Activated naive CD4-positive, alpha-beta T cell treated with anti-CD3 and anti-CD28 coated beads, Interleukin-2, amount 50 U/mL, for 16 hours (primary cell): ENCODE results near the gene C1QB.
"Not testable (repeated sequence)": the region's sequence is repeated elsewhere in the genome, so short reads cannot be mapped to it uniquely, and the experiment has no call there.

Experiments used
- DNase-seq: peaks from one replicate; pipeline ENCODE4 v3.0.0-alpha.2; 2020

Gene C1QB

DNA sequence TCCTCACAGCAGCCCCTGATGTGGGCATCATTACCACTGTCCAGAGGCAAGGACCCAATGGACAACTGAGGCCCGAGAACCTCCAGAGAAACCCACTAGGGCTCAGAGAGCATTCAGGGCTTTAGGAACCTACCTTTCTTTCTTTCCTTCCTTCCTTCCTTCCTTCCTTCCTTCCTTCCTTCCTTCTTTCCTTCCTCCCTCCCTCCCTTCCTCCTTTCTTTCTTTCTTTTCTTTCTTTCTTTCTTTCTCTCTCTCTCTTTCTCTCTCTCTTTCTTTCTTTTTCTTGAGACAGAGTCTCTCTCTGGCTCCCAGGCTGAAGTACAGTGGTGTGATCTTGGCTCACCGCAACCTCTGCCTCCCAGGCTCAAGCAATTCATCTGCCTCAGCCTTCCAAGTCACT, 15.8 kb downstream of the C1QB start:
- not testable (repeated sequence) for DNase-seq

DNA sequence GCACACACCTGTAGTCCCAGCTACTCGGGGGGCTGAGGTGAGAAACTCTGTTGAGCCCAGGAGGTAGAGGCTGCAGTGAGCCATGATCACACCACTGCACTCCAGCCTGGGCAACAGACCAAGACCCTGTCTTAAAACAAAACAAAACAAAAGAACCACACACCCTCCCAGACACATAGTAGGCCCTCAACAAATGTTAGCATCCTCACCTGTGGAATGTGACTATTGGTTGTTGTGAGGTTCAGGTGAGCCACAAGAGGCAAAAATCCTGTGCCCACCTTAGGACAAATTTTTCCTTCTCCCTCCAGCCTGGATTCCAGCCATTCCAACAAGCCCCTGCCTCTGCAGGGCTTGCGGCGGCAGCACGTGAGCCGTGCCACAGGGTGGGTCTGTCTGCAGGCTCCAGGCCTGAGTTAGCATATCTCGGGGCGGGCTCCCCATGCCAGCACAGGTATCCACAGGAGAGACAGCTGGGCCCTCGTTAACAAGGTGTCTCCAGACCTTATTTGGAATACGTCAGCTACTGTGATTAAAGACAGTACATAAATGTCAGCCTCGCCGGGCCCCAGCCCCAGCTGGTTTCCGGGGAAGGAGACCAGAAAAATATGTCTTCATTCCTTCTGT, 17.4 kb downstream of the C1QB start:
- DNase-seq: no peak

DNA sequence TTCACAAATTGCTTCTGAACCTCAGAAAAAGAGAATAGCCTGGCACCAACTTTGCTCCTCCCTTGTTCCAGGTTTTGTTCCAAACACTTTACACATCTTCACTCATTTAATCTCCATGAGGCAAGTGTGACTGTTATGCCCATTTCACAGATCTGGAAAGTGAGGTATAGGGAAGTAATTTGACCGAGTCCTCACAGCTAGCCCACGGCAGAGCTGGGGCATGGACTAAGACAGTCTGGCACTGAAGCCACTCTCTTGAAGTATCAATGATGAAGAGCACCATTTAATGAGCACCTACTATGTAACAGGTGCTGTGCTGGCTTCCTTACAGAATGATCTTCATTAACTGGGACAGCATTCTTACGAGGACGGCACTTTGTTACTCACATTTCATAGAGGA, 19.0 kb downstream of the C1QB start:
- no peak for DNase-seq

DNA sequence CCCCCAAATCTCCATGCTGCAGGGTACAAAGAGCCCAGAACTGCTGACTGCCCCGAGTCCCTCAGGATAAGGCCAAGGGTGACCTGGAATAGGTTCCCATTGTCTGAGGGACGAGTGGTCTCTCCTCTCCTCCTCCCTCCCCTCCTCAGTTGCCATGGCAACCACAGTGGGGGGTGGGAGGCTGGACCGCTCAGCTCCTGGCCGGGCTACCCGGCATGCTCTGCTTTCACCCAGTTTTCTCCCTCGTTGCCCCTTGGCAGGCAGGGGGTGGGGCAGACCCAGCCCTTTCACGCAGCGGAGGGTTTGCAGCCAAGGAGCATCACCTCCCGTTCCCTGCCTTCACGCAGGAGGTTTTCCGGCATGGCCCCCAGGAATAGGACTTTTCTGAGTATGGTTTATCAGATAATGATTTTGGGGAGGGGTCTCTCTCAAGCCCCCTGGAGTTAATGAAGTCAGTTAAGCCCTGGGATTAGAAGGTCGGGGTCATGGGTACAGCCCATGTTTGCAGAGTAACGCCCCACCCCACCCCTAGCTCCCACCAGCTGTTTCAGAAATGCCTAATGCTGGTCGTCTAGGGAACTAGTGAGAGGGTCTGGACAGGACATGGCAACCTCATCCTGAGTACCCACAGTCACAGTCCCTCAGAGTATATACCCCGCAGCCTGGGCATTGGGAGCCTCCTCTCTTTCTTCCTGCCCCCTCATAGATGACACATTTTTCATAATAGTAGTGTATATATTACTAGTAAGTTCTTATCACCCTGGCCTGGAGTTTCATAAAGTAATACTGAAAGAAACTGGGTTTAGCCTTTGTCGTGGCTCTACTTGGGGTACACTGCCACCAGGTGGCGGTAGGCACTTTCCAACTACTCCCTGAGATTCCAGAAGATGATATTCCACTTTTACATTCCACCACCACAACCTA, 20.7 kb downstream of the C1QB start:
- no peak for DNase-seq

DNA sequence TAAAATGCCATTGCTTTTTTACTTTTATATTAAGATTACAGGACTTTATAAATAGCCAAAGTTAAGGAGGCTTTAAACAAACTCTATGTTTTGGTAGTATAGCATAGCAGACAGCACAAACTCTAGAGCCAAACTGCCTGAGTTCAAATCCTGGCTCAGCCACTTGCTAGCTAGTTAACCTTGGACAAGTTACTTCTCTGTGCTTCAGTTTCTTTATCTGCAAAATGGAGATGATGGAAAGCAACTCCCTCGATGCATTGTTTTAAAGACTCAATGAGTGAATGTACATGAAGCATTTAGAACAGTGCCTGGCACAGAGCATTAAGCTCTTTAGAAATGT, 21.3 kb downstream of the C1QB start:
- DNase-seq: no peak

- not testable (repeated sequence) for DNase-seq
These were observed 23.1 kb downstream of the C1QB start for GRCh38 chr1:22676151-22676550.

- DNase-seq: no peak
These were observed 24.0 kb downstream of the C1QB start for GRCh38 chr1:22676916-22677583.

DNA sequence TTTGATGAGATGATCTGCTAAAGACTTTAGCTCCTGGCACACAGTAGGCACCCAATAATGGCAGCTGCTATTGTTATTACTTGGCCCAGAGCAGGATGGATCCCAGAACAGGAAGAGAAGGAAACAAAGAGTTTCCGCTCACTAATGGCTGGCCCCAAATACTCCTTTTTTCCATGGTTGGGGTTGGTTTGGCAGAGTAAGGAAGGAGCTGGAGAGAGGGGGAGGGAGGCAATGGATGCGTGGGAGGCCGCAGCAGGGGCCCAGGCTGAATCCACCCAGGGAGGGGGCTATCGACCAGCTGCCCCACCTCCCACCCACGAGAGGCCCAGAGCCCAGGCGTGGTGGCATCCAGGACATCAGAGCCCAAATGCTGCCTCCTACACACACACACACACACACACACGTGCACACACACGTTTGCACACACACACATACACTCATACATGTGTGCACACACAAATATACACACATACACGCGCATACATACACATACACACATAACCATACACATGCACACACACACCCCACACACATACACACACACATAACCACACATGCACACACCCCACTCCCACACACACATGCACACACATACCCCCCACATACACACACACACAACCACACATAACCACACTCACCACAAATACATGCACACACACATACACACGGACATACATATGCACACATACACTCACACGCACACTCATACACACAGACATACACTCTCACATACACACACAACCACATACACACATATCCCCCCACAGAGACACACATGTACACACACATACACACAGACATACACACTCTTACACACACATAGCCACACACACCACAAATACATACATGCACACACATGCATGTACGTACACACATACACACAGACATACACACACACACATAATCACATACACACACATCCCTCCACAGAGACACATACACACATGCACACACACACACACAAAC, 25.2 kb downstream of the C1QB start:
- DNase-seq: no peak

GRCh38 chr1:22680726-22681125, 27.7 kb downstream of the C1QB start:
- DNase-seq: no peak

DNA sequence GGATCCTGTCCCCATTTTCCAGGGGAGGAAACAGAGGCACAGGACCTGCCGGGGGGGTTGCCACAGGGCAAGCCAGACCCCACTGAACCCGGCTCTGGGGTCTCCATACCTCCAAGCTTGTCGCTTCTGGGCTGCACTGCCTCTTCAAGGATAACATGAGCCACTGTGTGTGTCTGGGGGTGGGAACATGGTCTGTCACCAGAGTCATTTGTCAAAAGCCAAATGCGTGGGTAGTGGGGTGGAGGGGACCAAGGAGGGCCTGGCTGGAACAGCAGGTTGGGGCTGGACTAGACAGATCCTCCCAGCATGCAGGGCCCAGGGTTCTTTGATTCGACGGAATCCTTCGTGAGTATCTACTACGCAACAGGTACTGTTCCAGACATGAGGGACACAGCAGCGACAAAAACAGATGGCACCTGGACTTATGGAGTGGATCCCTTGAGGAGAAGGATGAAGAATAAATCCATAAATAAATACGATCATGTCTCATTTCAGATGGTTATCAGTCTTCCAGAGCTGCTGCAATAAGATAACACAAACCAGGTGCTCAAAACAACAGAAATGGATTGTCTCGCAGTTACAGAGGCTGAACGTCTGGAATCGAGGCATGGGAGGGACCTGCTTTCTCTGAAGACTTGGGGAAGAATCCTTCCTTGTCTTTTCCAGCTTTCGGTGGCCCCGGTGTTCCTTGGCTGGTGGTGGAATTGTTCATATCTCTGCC, 28.7 kb downstream of the C1QB start:
- no peak for DNase-seq

DNA sequence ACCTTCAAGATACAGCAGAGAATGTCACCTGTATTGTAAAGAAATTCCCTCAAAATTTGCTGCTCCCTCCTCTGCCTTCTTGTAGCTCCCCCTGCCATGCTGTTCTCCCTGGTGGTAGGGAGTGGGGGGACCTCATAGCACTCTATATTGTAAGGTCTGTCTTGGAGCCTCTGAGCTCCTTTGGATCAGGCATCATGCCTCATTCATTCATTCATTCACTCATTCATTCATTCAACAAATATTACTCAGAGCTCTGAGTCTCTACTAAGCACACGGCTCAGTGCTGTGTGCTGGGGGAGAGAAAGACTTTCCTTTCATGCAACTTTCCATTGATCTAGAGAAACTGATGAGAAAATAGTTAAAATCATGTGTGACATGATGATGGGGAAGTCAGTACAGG, 30.5 kb downstream of the C1QB start:
- no peak for DNase-seq

- DNase-seq: no peak
These were observed 32.6 kb downstream of the C1QB start for GRCh38 chr1:22685591-22686059.

DNA sequence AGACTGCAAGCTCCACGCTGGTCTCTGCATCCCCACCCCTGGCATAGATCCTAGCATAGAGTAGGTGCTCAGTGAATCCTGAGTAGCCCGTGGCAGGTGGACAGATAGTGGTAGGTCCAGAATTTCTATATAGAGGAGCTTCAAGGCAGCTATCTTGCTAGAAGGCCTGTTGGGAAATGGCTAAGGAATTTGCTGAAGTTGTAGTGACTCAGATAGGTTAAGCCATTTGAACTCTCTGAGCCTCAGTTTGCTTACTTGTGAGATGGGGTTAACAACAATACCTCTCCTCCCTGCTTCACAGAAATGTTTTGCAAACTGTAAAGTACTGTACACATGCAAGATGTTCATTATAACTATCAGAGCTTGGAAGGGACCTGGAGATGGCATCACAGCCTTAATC, 34.2 kb downstream of the C1QB start:
- no peak for DNase-seq

GRCh38 chr1:22688466-22688865, 35.4 kb downstream of the C1QB start:
- no peak for DNase-seq

DNA sequence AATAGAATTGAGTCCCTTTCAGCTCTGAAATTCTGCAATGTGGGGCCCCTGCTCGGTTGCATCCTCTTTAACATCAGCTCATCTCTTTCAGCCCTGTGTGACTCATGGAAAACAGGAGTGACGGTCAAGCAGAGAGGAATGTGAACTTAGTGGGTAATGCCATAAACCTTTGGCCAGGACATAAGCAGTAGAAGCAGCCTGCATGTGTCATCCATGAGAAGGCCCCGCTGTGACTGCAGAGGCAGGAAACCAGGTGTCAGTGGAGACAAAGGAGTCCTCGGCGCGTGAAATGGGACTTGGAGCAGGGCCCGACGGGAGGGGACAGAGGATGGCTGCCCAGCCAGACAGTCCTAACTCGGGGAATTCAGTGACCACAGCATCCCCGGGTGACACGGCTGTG, 36.5 kb downstream of the C1QB start:
- DNase-seq: no peak

- no peak for DNase-seq
These were observed 38.2 kb downstream of the C1QB start for GRCh38 chr1:22691031-22691753.

DNA sequence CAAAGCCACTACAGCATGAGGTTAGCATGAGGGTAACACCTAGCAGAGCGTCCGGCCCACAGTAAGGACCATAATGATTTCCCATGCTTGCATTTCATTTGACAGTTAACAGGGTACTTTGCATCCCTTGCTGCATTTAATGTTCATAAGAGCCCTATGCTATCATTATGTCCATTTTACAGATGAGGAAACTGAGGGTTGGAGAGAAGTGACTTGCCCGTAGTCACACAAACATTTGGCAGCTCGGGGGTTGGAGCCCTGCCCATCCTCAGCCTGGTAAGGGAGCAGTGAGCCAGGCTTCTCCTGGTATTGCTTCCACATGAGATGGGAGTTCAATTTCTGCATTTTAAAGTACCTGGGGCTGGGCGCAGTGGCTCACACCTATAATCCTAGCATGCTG, 41.1 kb downstream of the C1QB start:
- DNase-seq: no peak

DNA sequence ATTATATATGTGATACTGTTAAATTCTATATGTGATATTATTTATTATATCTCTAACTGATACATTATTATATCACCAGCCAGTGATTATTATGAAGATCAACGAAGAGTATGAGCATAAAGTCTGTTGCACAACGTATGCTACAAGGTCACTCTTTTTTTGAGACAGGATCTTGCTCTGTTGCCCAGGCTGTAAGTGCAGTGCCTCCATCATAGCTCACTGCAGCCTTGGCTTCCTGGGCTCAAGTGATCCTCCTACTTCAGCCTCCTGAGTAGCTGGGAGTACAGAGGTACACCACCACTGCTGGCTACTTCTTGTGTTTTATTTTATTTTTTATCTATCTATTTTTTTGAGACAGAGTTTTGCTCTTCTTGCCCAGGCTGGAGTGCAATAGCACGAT, 43.6 kb downstream of the C1QB start:
- no peak for DNase-seq

- DNase-seq: no peak
These were observed 44.9 kb downstream of the C1QB start for GRCh38 chr1:22697980-22698379.

GRCh38 chr1:22699681-22700520, 46.9 kb downstream of the C1QB start:
- no peak for DNase-seq
